ENCODE results near the gene SSNA1.

DNA sequence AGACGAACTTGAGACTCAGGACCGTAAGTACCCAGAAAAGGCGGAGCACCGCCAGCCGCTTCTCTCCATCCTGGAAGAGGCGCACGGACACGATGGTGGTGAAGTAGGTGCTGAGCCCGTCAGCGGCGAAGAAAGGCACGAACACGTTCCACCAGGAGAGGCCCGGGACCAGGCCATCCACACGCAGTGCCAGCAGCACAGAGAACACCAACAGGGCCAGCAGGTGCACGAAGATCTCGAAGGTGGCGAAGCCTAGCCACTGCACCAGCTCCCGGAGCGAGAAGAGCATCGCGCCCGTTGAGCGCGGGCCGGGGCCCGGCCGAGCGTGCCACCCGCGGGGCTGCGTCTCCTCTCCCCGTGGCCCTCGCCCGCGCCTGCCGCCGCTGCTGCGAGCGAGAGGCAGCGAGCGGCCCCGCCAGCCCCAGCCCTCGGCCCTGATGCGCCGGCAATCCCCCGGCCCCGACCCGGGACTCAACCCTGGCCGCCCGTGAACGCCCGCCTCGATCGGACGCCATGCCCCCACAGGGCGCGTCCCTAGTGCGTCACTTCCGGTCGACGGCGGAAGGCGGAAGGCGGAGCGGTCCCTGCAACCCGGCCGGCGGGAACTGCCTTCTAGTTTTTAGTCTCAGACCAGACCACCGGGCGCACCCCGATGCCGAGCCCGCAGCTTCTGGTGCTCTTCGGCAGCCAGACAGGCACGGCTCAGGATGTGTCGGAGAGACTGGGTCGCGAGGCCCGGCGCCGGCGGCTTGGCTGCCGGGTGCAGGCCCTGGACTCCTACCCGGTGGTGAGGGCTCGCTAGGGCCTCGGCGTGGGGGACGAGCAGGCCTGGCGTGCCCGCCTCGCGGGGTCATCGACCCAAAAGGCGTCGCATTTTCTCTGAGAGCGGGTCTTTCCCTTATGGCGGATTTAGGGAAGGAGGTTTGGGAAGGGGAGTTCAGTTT, 16.9 kb downstream of the SSNA1 start, which contains the start of the genes NDOR1 and TMEM203:
- TF ChIP-seq, protein P1, sequence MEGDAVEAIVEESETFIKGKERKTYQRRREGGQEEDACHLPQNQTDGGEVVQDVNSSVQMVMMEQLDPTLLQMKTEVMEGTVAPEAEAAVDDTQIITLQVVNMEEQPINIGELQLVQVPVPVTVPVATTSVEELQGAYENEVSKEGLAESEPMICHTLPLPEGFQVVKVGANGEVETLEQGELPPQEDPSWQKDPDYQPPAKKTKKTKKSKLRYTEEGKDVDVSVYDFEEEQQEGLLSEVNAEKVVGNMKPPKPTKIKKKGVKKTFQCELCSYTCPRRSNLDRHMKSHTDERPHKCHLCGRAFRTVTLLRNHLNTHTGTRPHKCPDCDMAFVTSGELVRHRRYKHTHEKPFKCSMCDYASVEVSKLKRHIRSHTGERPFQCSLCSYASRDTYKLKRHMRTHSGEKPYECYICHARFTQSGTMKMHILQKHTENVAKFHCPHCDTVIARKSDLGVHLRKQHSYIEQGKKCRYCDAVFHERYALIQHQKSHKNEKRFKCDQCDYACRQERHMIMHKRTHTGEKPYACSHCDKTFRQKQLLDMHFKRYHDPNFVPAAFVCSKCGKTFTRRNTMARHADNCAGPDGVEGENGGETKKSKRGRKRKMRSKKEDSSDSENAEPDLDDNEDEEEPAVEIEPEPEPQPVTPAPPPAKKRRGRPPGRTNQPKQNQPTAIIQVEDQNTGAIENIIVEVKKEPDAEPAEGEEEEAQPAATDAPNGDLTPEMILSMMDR (IDR thresholded peaks at IDR 0.05; ENCODE audit: borderline replicate concordance, extremely low read depth, low read length, poor library complexity, severe bottlenecking), result no peak
- no peak for TF ChIP-seq EZH2 (IDR thresholded peaks at IDR 0.05; ENCODE audit: borderline replicate concordance, low read depth, low read length, severe bottlenecking)

All from DND-41 (cell line).